ENCODE data around the gene ARL11.

DNA sequence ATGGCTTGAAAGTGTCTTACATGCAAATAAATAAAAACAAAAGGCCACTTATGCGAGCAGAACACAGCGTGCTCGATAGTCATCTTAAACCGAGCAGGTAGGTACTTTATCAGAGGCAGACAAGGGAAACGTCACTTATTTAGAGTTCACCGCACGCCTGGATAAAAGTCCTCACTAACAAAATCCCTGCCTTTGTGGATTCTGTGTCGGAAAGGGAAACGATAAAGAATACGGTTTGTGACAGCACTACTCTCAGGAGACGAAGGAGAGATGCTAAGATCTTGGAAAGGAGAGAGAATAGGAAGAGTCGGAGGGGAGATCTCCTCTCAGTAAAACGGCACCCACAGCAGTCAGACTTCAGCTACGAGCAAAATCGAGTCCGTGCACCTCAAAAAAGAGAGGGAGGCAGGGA is 43.5 kb upstream of the ARL11 start:
- TF ChIP-seq, protein P1, sequence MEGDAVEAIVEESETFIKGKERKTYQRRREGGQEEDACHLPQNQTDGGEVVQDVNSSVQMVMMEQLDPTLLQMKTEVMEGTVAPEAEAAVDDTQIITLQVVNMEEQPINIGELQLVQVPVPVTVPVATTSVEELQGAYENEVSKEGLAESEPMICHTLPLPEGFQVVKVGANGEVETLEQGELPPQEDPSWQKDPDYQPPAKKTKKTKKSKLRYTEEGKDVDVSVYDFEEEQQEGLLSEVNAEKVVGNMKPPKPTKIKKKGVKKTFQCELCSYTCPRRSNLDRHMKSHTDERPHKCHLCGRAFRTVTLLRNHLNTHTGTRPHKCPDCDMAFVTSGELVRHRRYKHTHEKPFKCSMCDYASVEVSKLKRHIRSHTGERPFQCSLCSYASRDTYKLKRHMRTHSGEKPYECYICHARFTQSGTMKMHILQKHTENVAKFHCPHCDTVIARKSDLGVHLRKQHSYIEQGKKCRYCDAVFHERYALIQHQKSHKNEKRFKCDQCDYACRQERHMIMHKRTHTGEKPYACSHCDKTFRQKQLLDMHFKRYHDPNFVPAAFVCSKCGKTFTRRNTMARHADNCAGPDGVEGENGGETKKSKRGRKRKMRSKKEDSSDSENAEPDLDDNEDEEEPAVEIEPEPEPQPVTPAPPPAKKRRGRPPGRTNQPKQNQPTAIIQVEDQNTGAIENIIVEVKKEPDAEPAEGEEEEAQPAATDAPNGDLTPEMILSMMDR (conservative IDR thresholded peaks at IDR 0.05; ENCODE audit: low read depth, low read length), result no peak
- TF ChIP-seq, protein P2, sequence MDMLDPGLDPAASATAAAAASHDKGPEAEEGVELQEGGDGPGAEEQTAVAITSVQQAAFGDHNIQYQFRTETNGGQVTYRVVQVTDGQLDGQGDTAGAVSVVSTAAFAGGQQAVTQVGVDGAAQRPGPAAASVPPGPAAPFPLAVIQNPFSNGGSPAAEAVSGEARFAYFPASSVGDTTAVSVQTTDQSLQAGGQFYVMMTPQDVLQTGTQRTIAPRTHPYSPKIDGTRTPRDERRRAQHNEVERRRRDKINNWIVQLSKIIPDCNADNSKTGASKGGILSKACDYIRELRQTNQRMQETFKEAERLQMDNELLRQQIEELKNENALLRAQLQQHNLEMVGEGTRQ (IDR thresholded peaks at IDR 0.05; ENCODE audit: low read depth, low read length), result no peak
- no peak for TF ChIP-seq POLR2A (IDR thresholded peaks at IDR 0.05; ENCODE audit: low read depth, low read length)
- TF ChIP-seq MXI1 (IDR thresholded peaks at IDR 0.05; ENCODE audit: borderline replicate concordance, low read depth, low read length), result no peak
- TF ChIP-seq RAD21 (IDR thresholded peaks at IDR 0.05; ENCODE audit: low read length), result no peak
- no peak for TF ChIP-seq SMC3 (IDR thresholded peaks at IDR 0.05; ENCODE audit: low read depth, low read length)
- no peak for TF ChIP-seq MAZ (IDR thresholded peaks at IDR 0.05; ENCODE audit: borderline replicate concordance, low read depth, low read length)
- no peak for TF ChIP-seq RFX5 (IDR thresholded peaks at IDR 0.05; ENCODE audit: low read depth, low read length)
